ENCODE data around the gene CASS4.

- TF ChIP-seq RAD21 (IDR thresholded peaks at IDR 0.05; ENCODE audit: low read depth) (no peak), NFIC (IDR thresholded peaks at IDR 0.05) (no peak), TEAD4 (IDR thresholded peaks at IDR 0.05) (no peak), REST (IDR thresholded peaks at IDR 0.05; ENCODE audit: low read depth) (no peak), YY1 (IDR thresholded peaks at IDR 0.05; ENCODE audit: low read depth) (no peak), EP300 (IDR thresholded peaks at IDR 0.05; ENCODE audit: borderline replicate concordance) (no peak), TAF1 (IDR thresholded peaks at IDR 0.05; ENCODE audit: low read depth) (no peak), FOXM1 (IDR thresholded peaks at IDR 0.05; ENCODE audit: borderline replicate concordance, low read depth) (no peak), CREB1 (IDR thresholded peaks at IDR 0.05; ENCODE audit: low read depth) (no peak), TCF12 (IDR thresholded peaks at IDR 0.05; ENCODE audit: low read depth) (no peak), CEBPB (IDR thresholded peaks at IDR 0.05) (no peak), EGR1 (IDR thresholded peaks at IDR 0.05) (no peak)
- TF ChIP-seq, protein P1, sequence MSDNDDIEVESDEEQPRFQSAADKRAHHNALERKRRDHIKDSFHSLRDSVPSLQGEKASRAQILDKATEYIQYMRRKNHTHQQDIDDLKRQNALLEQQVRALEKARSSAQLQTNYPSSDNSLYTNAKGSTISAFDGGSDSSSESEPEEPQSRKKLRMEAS (IDR thresholded peaks at IDR 0.05): no peak
Observed at GRCh38 chr20:56428410-56428809, 16.4 kb downstream of the CASS4 start.
